COLO668 (cell line): ENCODE measurements around the gene COL15A1.
"Not testable (repeated sequence)": the region's sequence is repeated elsewhere in the genome, so short reads cannot be mapped to it uniquely, and the experiment has no call there.

Experiments used
- DNase-seq: peaks from one replicate; lab custom pipeline; 2025; ENCODE audit not compliant: unreplicated experiment; lab: John Stamatoyannopoulos, UW

COL15A1 gene

GRCh38 chr9:99075246-99075912, 131.7 kb downstream of the COL15A1 start:
- no peak for DNase-seq

GRCh38 chr9:99076030-99076429, 132.3 kb downstream of the COL15A1 start:
- DNase-seq, result no peak

- no peak for DNase-seq
Observed at GRCh38 chr9:99076483-99077171, 132.9 kb downstream of the COL15A1 start.

GRCh38 chr9:99078717-99079116, 135.0 kb downstream of the COL15A1 start:
- no peak for DNase-seq

- DNase-seq, result no peak
Observed at GRCh38 chr9:99079542-99079941, 135.8 kb downstream of the COL15A1 start.

GRCh38 chr9:99083051-99083450, 139.3 kb downstream of the COL15A1 start:
- DNase-seq, result no peak

- no peak for DNase-seq
Observed at GRCh38 chr9:99085949-99086948, 142.5 kb downstream of the COL15A1 start.

GRCh38 chr9:99087462-99087861, 143.8 kb downstream of the COL15A1 start:
- DNase-seq, result no peak

- DNase-seq, result no peak
Observed at GRCh38 chr9:99090336-99091130, 146.8 kb downstream of the COL15A1 start.

GRCh38 chr9:99092643-99093491, 149.2 kb downstream of the COL15A1 start:
- DNase-seq, result no peak

GRCh38 chr9:99093492-99093791, 149.7 kb downstream of the COL15A1 start:
- DNase-seq, result no peak

GRCh38 chr9:99095565-99095964, 151.9 kb downstream of the COL15A1 start:
- DNase-seq, result no peak

GRCh38 chr9:99096409-99096808, 152.7 kb downstream of the COL15A1 start:
- no peak for DNase-seq

- not testable (repeated sequence) for DNase-seq
Observed at GRCh38 chr9:99099806-99100585, 156.3 kb downstream of the COL15A1 start.

- DNase-seq, result no peak
Observed at GRCh38 chr9:99101271-99101670, 157.6 kb downstream of the COL15A1 start.

GRCh38 chr9:99101812-99102211, 158.1 kb downstream of the COL15A1 start:
- no peak for DNase-seq

GRCh38 chr9:99103054-99103895, 159.6 kb downstream of the COL15A1 start:
- no peak for DNase-seq

GRCh38 chr9:99103901-99104458, 160.3 kb downstream of the COL15A1 start:
- DNase-seq, result no peak
